NOMO-1 treated with dmso at 0.1 percent for 144 hours (cell line): ENCODE measurements around the gene KLC1.

ENCODE experiments used
- DNase-seq: peaks from one replicate; lab custom pipeline; 2025; ENCODE audit not compliant: unreplicated experiment; lab: John Stamatoyannopoulos, UW

The KLC1 gene

GRCh38 chr14:103657471-103657870 is 28.5 kb downstream of the KLC1 start:
- no peak for DNase-seq

GRCh38 chr14:103659631-103660030 is 30.6 kb downstream of the KLC1 start:
- no peak for DNase-seq

GRCh38 chr14:103662029-103662428 is 33.0 kb downstream of the KLC1 start:
- DNase-seq = no peak

GRCh38 chr14:103662591-103662990 is 33.6 kb downstream of the KLC1 start:
- DNase-seq = no peak

- no peak for DNase-seq
These were observed 34.5 kb downstream of the KLC1 start for GRCh38 chr14:103663506-103663905.

- no peak for DNase-seq
These were observed 38.7 kb downstream of the KLC1 start for GRCh38 chr14:103667671-103668070.

GRCh38 chr14:103668117-103668516 is 39.1 kb downstream of the KLC1 start:
- DNase-seq = no peak

GRCh38 chr14:103669370-103669769 is 40.4 kb downstream of the KLC1 start:
- DNase-seq = no peak

GRCh38 chr14:103671911-103672310 is 42.9 kb downstream of the KLC1 start:
- no peak for DNase-seq

GRCh38 chr14:103675957-103676356 is 46.9 kb downstream of the KLC1 start:
- DNase-seq = no peak

- no peak for DNase-seq
These were observed 48.1 kb downstream of the KLC1 start for GRCh38 chr14:103676881-103677675.

GRCh38 chr14:103679351-103679750 is 50.3 kb downstream of the KLC1 start:
- peak; percentile 84 for DNase-seq

GRCh38 chr14:103680491-103681231 is 51.6 kb downstream of the KLC1 start:
- no peak for DNase-seq

GRCh38 chr14:103683139-103683538 is 54.1 kb downstream of the KLC1 start:
- no peak for DNase-seq

- no peak for DNase-seq
These were observed 55.5 kb downstream of the KLC1 start for GRCh38 chr14:103684471-103684870.

- DNase-seq = no peak
These were observed 55.9 kb downstream of the KLC1 start for GRCh38 chr14:103684871-103685270.

GRCh38 chr14:103685276-103686211 is 56.5 kb downstream of the KLC1 start:
- DNase-seq = no peak

GRCh38 chr14:103686831-103687485 is 57.9 kb downstream of the KLC1 start:
- DNase-seq = no peak

- no peak for DNase-seq
These were observed 58.7 kb downstream of the KLC1 start for GRCh38 chr14:103687712-103688111.

GRCh38 chr14:103688441-103688840 is 59.4 kb downstream of the KLC1 start:
- no peak for DNase-seq
